GM12801 (cell line): Measurements from ENCODE around the gene KIF23.

ENCODE experiments used
- TF ChIP-seq, protein P1 (sequence below): IDR thresholded peaks from one replicate; pipeline ENCODE4 v1.5.1; 2011; ENCODE audit warnings: control low read depth; ENCODE audit not compliant: insufficient read length; ENCODE audit errors: extremely low read depth

The KIF23 gene

DNA sequence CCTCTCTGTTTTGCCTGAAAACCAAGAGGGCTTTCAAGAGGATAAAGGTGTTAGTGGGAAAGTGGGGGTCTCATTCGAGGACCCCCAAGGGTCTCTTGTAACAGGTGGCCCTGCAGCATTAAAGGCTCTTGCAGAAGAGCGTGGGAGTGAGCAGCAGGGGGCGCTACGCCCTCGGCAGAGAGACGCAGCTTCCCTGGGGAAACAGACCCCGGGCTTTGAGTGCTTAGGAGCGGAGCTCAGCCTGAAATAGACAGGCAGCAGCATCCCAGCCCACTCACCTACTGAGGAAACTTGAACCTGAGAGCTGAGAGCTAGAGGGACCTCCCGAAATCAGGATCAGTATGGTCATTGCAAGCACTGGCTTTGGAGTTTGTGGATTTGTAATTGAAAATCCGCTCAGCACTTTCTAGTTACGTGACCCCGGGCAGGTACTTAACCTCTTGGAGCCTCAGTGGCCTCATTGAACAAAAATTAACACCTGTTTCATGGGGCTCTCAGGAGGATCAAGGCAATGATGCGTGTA is 64.2 kb downstream of the KIF23 start:
- TF ChIP-seq, protein P1, sequence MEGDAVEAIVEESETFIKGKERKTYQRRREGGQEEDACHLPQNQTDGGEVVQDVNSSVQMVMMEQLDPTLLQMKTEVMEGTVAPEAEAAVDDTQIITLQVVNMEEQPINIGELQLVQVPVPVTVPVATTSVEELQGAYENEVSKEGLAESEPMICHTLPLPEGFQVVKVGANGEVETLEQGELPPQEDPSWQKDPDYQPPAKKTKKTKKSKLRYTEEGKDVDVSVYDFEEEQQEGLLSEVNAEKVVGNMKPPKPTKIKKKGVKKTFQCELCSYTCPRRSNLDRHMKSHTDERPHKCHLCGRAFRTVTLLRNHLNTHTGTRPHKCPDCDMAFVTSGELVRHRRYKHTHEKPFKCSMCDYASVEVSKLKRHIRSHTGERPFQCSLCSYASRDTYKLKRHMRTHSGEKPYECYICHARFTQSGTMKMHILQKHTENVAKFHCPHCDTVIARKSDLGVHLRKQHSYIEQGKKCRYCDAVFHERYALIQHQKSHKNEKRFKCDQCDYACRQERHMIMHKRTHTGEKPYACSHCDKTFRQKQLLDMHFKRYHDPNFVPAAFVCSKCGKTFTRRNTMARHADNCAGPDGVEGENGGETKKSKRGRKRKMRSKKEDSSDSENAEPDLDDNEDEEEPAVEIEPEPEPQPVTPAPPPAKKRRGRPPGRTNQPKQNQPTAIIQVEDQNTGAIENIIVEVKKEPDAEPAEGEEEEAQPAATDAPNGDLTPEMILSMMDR, result no peak

DNA sequence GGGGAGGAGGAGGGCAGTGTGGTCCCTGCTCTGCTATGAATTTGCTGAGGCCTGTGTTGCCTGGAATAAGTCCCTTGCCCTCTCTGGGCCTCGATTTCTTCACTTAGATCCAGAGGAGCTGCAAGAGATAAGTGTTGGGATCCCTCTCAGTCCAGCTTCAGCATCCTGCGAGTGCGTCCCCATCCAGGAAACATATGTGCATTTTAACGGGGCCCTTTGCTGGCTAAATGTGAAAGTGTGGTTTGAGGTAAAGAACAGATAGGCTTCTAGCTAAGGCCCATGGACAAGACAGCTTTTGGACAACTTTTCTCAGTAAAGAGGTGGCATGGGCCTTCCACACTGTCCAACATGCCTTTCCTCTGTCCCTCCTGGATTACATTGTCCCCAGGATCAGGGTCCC is 64.9 kb downstream of the KIF23 start:
- TF ChIP-seq, protein P1, result no peak

DNA sequence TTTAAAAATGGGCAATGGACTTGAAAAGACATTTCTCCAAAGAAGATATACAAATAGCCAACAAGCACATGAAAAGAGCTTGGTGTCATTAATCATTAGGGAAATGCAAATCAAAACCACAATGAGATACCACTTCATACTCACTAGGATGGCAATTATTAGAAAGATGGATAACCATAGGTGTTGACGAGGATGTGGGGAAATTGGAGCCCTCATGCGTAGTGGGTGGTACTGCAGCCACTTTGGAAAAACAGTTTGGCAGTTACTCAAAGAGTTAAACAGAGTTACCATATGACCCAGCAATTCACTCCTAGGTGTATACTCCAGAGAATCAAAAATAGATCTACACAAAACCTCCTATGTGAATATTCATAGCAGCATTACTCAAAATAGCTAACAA is 65.8 kb downstream of the KIF23 start:
- TF ChIP-seq, protein P1, result no peak

DNA sequence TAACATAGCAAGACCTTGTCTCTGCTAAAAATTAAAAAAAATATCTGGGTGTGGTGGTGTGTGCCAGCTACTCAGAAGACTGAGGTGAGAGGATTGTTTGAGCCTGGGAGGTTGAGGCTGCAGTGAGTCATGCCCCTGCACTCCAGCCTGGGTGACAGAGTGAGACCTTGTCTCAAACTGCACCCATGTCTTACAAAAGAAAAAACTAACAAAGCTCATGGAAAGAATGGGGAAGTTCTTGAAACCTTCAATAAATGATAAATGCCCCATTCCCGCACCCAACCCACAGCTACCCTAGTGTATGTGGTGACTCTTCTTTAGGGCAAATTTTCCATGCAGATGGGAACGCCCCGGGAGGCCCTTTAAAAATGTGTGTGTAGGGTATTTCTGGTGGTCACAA is 66.8 kb downstream of the KIF23 start:
- TF ChIP-seq, protein P1, result no peak

DNA sequence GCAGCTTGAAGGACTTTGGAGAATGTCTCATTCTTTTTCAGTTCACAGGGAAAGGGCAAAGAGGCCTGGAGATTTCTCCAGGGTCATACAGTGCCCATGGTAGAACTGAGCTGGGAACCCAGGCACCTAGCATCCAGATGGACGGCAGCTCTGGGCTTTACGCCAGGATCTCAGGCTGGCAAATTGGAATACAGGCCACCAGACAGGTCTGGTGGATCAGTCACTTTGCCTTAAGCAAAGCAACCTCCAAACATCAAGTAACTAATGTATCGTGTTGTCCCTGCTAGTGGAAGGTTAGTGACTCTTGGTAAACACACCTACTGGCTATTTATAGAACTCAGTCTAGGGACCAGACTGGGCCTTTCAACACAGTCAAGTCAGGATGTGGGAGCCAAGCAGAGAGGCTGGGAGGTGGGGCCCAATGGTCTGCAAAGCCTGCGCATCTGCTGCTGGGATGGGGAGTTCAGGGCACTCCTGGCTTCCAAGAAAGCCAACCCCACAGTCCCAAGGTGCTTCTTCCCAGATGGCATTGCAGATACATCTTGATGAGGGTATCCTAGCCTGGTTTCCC is 68.6 kb downstream of the KIF23 start:
- TF ChIP-seq, protein P1, result no peak

DNA sequence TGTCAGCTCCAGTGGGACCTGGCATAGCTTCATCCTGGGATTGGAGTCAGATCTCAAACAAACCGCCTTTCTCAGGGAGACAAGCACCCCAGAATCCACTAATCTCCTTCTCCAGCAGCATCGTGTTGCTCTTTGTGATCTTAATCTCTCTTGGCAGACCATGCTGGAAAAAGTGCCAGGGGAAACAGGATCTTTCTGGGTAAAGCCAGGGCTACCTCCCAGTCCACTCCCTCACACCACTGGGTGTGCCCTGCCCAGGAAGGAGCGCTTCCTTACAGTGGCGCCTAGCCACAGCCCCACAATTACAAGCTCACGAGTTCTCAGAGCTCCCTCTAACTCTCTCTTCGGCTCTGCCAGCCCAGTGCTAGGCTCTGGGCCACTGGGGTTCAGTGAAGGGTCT is 70.7 kb downstream of the KIF23 start:
- TF ChIP-seq, protein P1, result no peak

DNA sequence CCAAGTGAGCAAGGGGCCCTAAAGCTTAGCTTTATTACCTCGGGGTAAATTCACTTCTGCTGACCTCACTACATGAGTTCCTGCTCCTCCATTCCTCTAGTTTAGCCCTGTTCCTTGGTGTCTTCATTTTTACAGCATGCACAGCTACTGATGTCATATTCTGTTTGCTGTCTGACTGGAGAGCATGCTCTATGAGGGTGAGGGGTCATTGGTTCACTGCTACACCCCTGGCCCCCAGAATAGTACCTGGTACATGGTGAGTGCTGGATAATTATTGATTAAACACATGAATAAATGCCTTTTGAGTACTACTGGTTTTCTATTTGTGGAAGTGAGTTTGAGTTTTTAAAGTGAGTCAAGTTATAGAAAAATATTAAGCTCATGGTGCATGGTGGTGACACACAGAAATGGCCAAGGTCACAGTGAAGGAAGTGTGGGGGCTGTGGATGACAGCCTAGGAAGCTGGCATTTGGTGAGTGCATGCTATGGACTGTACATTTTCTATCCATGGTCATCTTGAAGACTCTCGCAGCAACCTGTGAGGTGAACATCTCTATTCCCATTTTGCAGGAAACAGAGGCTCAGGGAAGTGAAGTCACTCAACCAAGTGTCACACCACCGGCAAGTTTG is 72.4 kb downstream of the KIF23 start:
- TF ChIP-seq, protein P1, result no peak
